C4-2B (cell line): ENCODE results near the gene CDH15.

Experiments used
- CTCF ChIP-seq: fragments of 450-650 bp; conservative IDR thresholded peaks from 2 replicates; pipeline ENCODE4 v1.5.1; 2017; ENCODE audit warnings: mild to moderate bottlenecking
- ZFX ChIP-seq: fragments of 450-650 bp; IDR thresholded peaks from 2 replicates; pipeline ENCODE4 v1.6.1; 2017

GRCh38 chr16:89150981-89151380, 20.6 kb upstream of the CDH15 start:
- TF ChIP-seq CTCF = no peak
- no peak for TF ChIP-seq ZFX
